PC-9 (cell line): ENCODE measurements around the gene STYXL2. TPM values are rescaled to one million over a fixed set of nuclear protein-coding genes. Genes with fewer than 3 reads are reported as not detected.
A peak's percentile ranks its signal among the peaks of the same experiment; 100 is the strongest.

Experiments
- BruUV-seq: library from RNA; stranded (reverse); fragments of 400-500 nt; replicated peaks from 2 replicates; lab custom pipeline; 2021; lab: Mats Ljungman, UMichigan
- CTCF ChIA-PET: fragments of 300-600 bp; sonication (Branson Sonifier 250); formaldehyde crosslinking; loops from one replicate; lab custom pipeline; 2022; ENCODE audit warnings: antibody characterized with exemption; lab: Charles Lee
- POLR2A ChIA-PET: fragments of 300-600 bp; sonication (Branson Sonifier 250); formaldehyde crosslinking; loops from one replicate; lab custom pipeline; 2022; ENCODE audit warnings: antibody characterized with exemption; ENCODE audit not compliant: unreplicated experiment; lab: Charles Lee
- DNase-seq, 2 experiments: peaks; one replicate each; pipeline versions ENCODE4 v3.0.0 to v3.0.0-alpha.2; 2015 to 2022; ENCODE audit warnings: mixed read lengths in 1 of 2
- H2AFZ ChIP-seq: fragments of 200-600 bp; sonication (generic); 2 replicates; pipeline ENCODE4 v1.8.1; 2017; ENCODE audit warnings: antibody characterized with exemption
- H3F3A ChIP-seq: fragments of 200-600 bp; sonication (generic); 2 replicates; pipeline ENCODE4 v1.8.1; 2017; ENCODE audit warnings: antibody characterized with exemption, mild to moderate bottlenecking, low read depth; ENCODE audit not compliant: insufficient read depth
- H3K27ac ChIP-seq: fragments of 200-600 bp; sonication (generic); 2 replicates; pipeline ENCODE4 v1.6.1; 2016; ENCODE audit warnings: mixed run types
- H3K27me3 ChIP-seq: fragments of 200-600 bp; sonication (generic); 2 replicates; pipeline ENCODE4 v1.6.1; 2016; ENCODE audit warnings: low read depth, mixed run types; ENCODE audit not compliant: insufficient read depth
- H3K36me3 ChIP-seq: fragments of 200-600 bp; sonication (generic); 2 replicates; pipeline ENCODE4 v1.6.1; 2016; ENCODE audit warnings: low read depth, mixed run types
- H3K4me1 ChIP-seq: fragments of 200-600 bp; sonication (generic); replicated peaks from 2 replicates; pipeline ENCODE4 v1.6.1; 2016; ENCODE audit warnings: mixed run types; ENCODE audit not compliant: insufficient read depth
- H3K4me2 ChIP-seq: fragments of 200-600 bp; sonication (generic); 2 replicates; pipeline ENCODE4 v1.6.1; 2017; ENCODE audit warnings: mixed run types
- H3K4me3 ChIP-seq: fragments of 200-600 bp; sonication (generic); 2 replicates; pipeline ENCODE4 v1.6.1; 2016; ENCODE audit warnings: mixed run types
- H3K79me2 ChIP-seq: fragments of 200-600 bp; sonication (generic); 2 replicates; pipeline ENCODE4 v1.6.1; 2017; ENCODE audit warnings: low read depth, mixed run types
- H3K9me2 ChIP-seq: fragments of 200-600 bp; sonication (generic); 2 replicates; pipeline ENCODE4 v1.8.1; 2017; ENCODE audit warnings: mild to moderate bottlenecking; ENCODE audit not compliant: insufficient read depth
- H3K9me3 ChIP-seq: fragments of 200-600 bp; sonication (generic); 2 replicates; pipeline ENCODE4 v1.8.1; 2016; ENCODE audit warnings: low read depth; ENCODE audit not compliant: insufficient read depth
- H4K20me1 ChIP-seq: fragments of 200-600 bp; sonication (generic); 2 replicates; pipeline ENCODE4 v1.8.1; 2017; ENCODE audit not compliant: insufficient read depth
- CTCF ChIP-seq: fragments of 200-600 bp; sonication (generic); conservative IDR thresholded peaks from 2 replicates; pipeline ENCODE4 v1.6.1; 2017; ENCODE audit warnings: mixed run types, antibody characterized with exemption, mild to moderate bottlenecking, moderate library complexity
- EZH2 ChIP-seq: fragments of 200-600 bp; sonication (generic); IDR thresholded peaks from 2 replicates; pipeline ENCODE4 v1.8.0; 2017; ENCODE audit warnings: antibody characterized with exemption, low read depth
- intact Hi-C: fragments of 100-400 bp; cut with micrococcal nuclease; formaldehyde crosslinking; loops from one replicate; pipeline ENCODE4 v1.10.0; 2022; ENCODE audit not compliant: unreplicated experiment
- total RNA-seq: library from RNA; stranded (reverse); gene quantifications from 2 replicates; pipeline ENCODE4 v1.2.3, GENCODE V29; 2021

STYXL2 gene
- total RNA-seq, 1 experiment from 2014 or later, result not detected

- peak overlapping the region; percentile 87 for H3K27ac ChIP-seq
- H3K4me2 ChIP-seq, result no peak overlapping the region
- H3K9me2 ChIP-seq, result no peaks in the 10 kb centered on the region
- no TSS peak for BruUV-seq
- intact Hi-C loops, result no loop called here
- H3K36me3 ChIP-seq, result no peaks in the 10 kb centered on the region
- H3F3A ChIP-seq, result peaks cover 27% of the 10 kb centered on the region
- H3K79me2 ChIP-seq, result no peaks in the 10 kb centered on the region
- ChIA-PET CTCF (no interaction called here), POLR2A (no interaction called here)
- no peaks in the 10 kb centered on the region for H3K27me3 ChIP-seq
- H4K20me1 ChIP-seq, result no peaks in the 10 kb centered on the region
- H3K9me3 ChIP-seq, result 0 out of 2 replicates have a peak, but pooled peaks cover 3% of the 10 kb centered on the region
- no peak overlapping the region for H3K4me3 ChIP-seq
- no peak for DNase-seq
- peaks cover 48% of the 10 kb centered on the region for H3K4me1 ChIP-seq
- TF ChIP-seq EZH2, result no peak
- no peak for TF ChIP-seq CTCF
- H2AFZ ChIP-seq, result no peak overlapping the region
Measured at GRCh38 chr1:167110586-167110985, 16.7 kb downstream of the STYXL2 start.

- CTCF ChIA-PET, result interaction anchor here (0.5 kb wide), 1 partner anchor 525 kb away, joined by 3 read pairs; no protein-coding TSS in a partner anchor
- Histone ChIP-seq H3K4me1 (peaks cover 36% of the 10 kb centered on the region), H3K9me2 (no peaks in the 10 kb centered on the region), H3K4me3 (no peak overlapping the region), H2AFZ (no peak overlapping the region), H3K79me2 (no peaks in the 10 kb centered on the region), H3K9me3 (peaks cover 3% of the 10 kb centered on the region; the same call in 1 of the 2 replicates), H3K27ac (no peak overlapping the region), H3K27me3 (no peaks in the 10 kb centered on the region), H3F3A (peaks cover 27% of the 10 kb centered on the region), H3K36me3 (no peaks in the 10 kb centered on the region), H4K20me1 (no peaks in the 10 kb centered on the region), H3K4me2 (no peak overlapping the region)
- intact Hi-C loops, result no loop called here
- DNase-seq, result no peak
- TF ChIP-seq EZH2 (no peak), CTCF (no peak)
- BruUV-seq, result no TSS peak
- POLR2A ChIA-PET, result no interaction called here
Measured at GRCh38 chr1:167111868-167112709, 18.2 kb downstream of the STYXL2 start.

DNA sequence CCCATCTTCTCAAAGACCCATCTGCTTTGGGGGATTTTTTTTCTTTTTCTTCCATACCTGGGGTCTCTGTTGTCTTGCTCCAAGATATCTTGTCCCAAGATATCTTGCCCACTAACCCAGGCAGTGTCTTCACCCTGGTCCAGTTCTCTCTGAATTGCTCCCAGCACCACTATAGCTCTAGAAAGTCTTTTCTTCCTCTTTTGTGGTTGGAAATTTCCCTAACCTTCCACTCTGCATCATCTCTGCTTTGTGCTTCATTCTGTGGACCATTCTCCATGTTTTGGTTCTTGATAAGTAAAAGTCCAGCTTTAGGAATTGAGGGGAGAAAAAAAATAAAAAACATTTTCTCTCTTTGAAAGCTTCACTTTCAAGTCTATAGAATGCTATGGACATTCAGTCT lies 20.9 kb downstream of the STYXL2 start:
- Histone ChIP-seq H3K79me2 (no peaks in the 10 kb centered on the region), H3K4me3 (no peak overlapping the region), H3K36me3 (no peaks in the 10 kb centered on the region), H3K27me3 (no peaks in the 10 kb centered on the region), H3K9me2 (no peaks in the 10 kb centered on the region), H4K20me1 (no peaks in the 10 kb centered on the region), H3K4me2 (no peak overlapping the region), H3K9me3 (peaks cover 3% of the 10 kb centered on the region; the same call in 1 of the 2 replicates), H2AFZ (no peak overlapping the region), H3F3A (peaks cover 9% of the 10 kb centered on the region; the same call in 1 of the 2 replicates), H3K27ac (no peak overlapping the region), H3K4me1 (peaks cover 11% of the 10 kb centered on the region)
- DNase-seq, result no peak
- intact Hi-C loops, result no loop called here
- no TSS peak for BruUV-seq
- CTCF ChIA-PET, result no interaction called here
- POLR2A ChIA-PET, result no interaction called here
- no peak for TF ChIP-seq EZH2
- no peak for TF ChIP-seq CTCF
